SK-N-MC (cell line): Measurements from ENCODE around the gene SLC4A7.

Source experiments
- EZH2 ChIP-seq: fragments of 200-600 bp; sonication (generic); IDR thresholded peaks from one replicate; pipeline ENCODE4 v1.6.1; 2017; ENCODE audit warnings: antibody characterized with exemption
- POLR2AphosphoS5 ChIP-seq: IDR thresholded peaks from 2 replicates; pipeline ENCODE4 v1.6.1; 2012; ENCODE audit warnings: mild to moderate bottlenecking, low read depth, low read length, borderline replicate concordance

DNA sequence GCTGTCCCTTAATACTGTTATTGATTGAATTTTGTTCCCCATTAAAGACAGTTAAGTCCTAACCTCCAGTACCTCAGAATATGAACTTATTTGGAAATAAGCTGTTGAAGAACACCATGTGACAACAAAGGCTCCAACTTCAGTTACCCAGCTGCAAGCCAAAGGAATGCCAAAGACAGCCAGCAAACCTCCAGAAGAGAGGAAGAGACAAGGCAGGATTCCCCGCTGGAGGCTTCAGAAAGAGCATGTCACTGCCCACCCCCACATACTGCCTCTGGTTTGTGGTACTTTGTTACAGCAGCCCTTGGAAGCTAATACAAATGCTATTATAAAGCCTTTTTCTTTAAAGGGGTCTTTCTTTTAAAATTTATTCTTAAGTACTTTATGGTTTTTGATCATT lies 96.6 kb downstream of the SLC4A7 start:
- no peak for TF ChIP-seq POLR2AphosphoS5
- TF ChIP-seq EZH2, result no peak
